K562 (cell line): ENCODE data around the gene NTM. TPM values are rescaled to one million over a fixed set of nuclear protein-coding genes. Genes with fewer than 3 reads are reported as not detected.

Source experiments
- CHAMP1 ChIP-seq: fragments of 450-650 bp; IDR thresholded peaks from 2 replicates; pipeline ENCODE4 v1.6.1; 2016; ENCODE audit warnings: mild to moderate bottlenecking
- CREB1 ChIP-seq, 2 experiments: sonication (generic) in 1 of 2; formaldehyde crosslinking in 1 of 2; IDR thresholded peaks; 2 replicates each; pipeline versions ENCODE4 v1.6.1 to v1.8.0; 2012 to 2022; ENCODE audit warnings: inconsistent platforms in 1 of 2, mild to moderate bottlenecking in 1 of 2, missing genetic modification reagents in 1 of 2, moderate library complexity in 1 of 2
- E2F4 ChIP-seq: sonication (generic); formaldehyde crosslinking; IDR thresholded peaks from 2 replicates; pipeline ENCODE4 v1.8.0; 2022; ENCODE audit warnings: mild to moderate bottlenecking, low read depth, missing genetic modification reagents
- HMGN3 ChIP-seq: IDR thresholded peaks from 2 replicates; pipeline ENCODE4 v1.6.1; 2011; ENCODE audit warnings: borderline replicate concordance, low read depth, mild to moderate bottlenecking, mixed read lengths, low read length; ENCODE audit not compliant: insufficient read length; ENCODE audit errors: extremely low read depth
- KLF6 ChIP-seq: fragments of 250-450 bp; sonication (Bioruptor Pico); IDR thresholded peaks from 2 replicates; pipeline ENCODE4 v1.4.0; 2020; ENCODE audit warnings: mild to moderate bottlenecking, moderate library complexity, borderline replicate concordance
- NCOR1 ChIP-seq: fragments of 450-650 bp; IDR thresholded peaks from 2 replicates; pipeline ENCODE4 v1.6.1; 2016; ENCODE audit warnings: mild to moderate bottlenecking, moderate library complexity
- PBX2 ChIP-seq, 2 experiments: IDR thresholded peaks in 1 of 2; conservative IDR thresholded peaks in 1 of 2; 2 replicates each; pipeline ENCODE4 v1.6.1; 2016; ENCODE audit warnings: low read depth in 2 of 2, mild to moderate bottlenecking in 1 of 2, missing compliant biosample characterization in 1 of 2, missing genetic modification characterization in 1 of 2, moderate library complexity in 1 of 2
- PRDM10 ChIP-seq: fragments of 450-650 bp; IDR thresholded peaks from 2 replicates; pipeline ENCODE4 v1.6.1; 2018; ENCODE audit not compliant: partially characterized antibody
- PTRF ChIP-seq: fragments of 450-650 bp; IDR thresholded peaks from 2 replicates; pipeline ENCODE4 v1.6.1; 2016; ENCODE audit warnings: mild to moderate bottlenecking, missing genetic modification characterization, missing compliant biosample characterization
- RNF219 ChIP-seq: fragments of 250-450 bp; sonication (Bioruptor Pico); IDR thresholded peaks from 2 replicates; pipeline ENCODE4 v1.5.0; 2022; ENCODE audit warnings: mild to moderate bottlenecking
- ZNF217 ChIP-seq: sonication (generic); formaldehyde crosslinking; IDR thresholded peaks from 2 replicates; pipeline ENCODE4 v1.8.0; 2022; ENCODE audit warnings: mild to moderate bottlenecking, missing genetic modification reagents
- ZNF395 ChIP-seq: fragments of 200-800 bp; sonication (Bioruptor generic); IDR thresholded peaks from 2 replicates; pipeline ENCODE4 v1.6.1; 2017; ENCODE audit warnings: missing genetic modification characterization, missing compliant biosample characterization
- polyA plus RNA-seq, 8 experiments: library from polyadenylated mRNA; depleted of rRNA in 4 of 8; stranded (reverse) in 5 of 8; unstranded in 3 of 8; fragments of >200 nt; fragmentation: Nextera tagmentation in 2 of 8; fragmentation: Illumina TruSeq in 1 of 8; extraction: Ambion mirVana in 2 of 8; extraction: Trizol in 1 of 8; gene quantifications; 2 replicates each; pipeline versions ENCODE4 v1.2.1 to v1.2.3, GENCODE V29; 2011 to 2014; ENCODE audit warnings: inconsistent platforms in 1 of 8, missing spikeins in 1 of 8
- total RNA-seq, 7 experiments: library from RNA; depleted of rRNA in 6 of 7; stranded (reverse); fragments of >200 nt in 6 of 7; fragmentation: Illumina TruSeq in 2 of 7; extraction: Trizol in 2 of 7; gene quantifications; 2 replicates each; pipeline versions ENCODE4 v1.2.1 to v1.2.3, GENCODE V29; 2011 to 2021; ENCODE audit warnings: low replicate concordance in 1 of 7

Gene NTM
- total and polyA plus RNA-seq, 9 of the 15 experiments (the other 6 are each of a cell fraction or from before 2014, with no cell fraction given), result not detected

GRCh38 chr11:132301465-132301864 is 931.0 kb downstream of the NTM start (continued):
- TF ChIP-seq PRDM10 (no peak), PBX2 (CRISPR knock-in tag; IDR thresholded peaks at IDR 0.05; ENCODE audit: low read depth) (no peak), PBX2 (tag; conservative IDR thresholded peaks at IDR 0.05; ENCODE audit: low read depth) (no peak), E2F4 (CRISPR knock-in tag) (no peak), NCOR1 (no peak), PTRF (no peak), CREB1 (IDR thresholded peaks at IDR 0.05) (no peak), CREB1 (CRISPR knock-in tag; IDR thresholded peaks at IDR 0.05) (no peak), CHAMP1 (no peak), KLF6 (no peak), HMGN3 (no peak), ZNF395 (no peak), ZNF217 (CRISPR knock-in tag) (no peak), RNF219 (no peak)
